Fibroblast of lung (primary cell): Measurements from ENCODE around the gene NEURL1. TPM values are rescaled to one million over a fixed set of nuclear protein-coding genes. Genes with fewer than 3 reads are reported as not detected.

ENCODE experiments used
- DNase-seq, 2 donors: peaks; one replicate each; pipeline versions ENCODE4 v3.0.0 to v3.0.0-alpha.2; 2010; ENCODE audit warnings: low read depth in 2 of 2
- H2AFZ ChIP-seq: 2 replicates; pipeline ENCODE4 v1.5.1; 2012; ENCODE audit warnings: low read length, control low read depth, inconsistent platforms
- H3K27ac ChIP-seq: 2 replicates; pipeline ENCODE4 v1.5.1; 2011; ENCODE audit warnings: low read length, control low read depth; ENCODE audit not compliant: insufficient read depth
- H3K27me3 ChIP-seq: 2 replicates; pipeline ENCODE4 v1.5.1; 2011; ENCODE audit warnings: mild to moderate bottlenecking, low read length; ENCODE audit not compliant: control insufficient read depth, insufficient read depth
- H3K36me3 ChIP-seq: 2 replicates; pipeline ENCODE4 v1.5.1; 2011; ENCODE audit warnings: low read length; ENCODE audit not compliant: control insufficient read depth, insufficient read depth
- H3K4me1 ChIP-seq: 2 replicates; pipeline ENCODE4 v1.5.1; 2011; ENCODE audit warnings: low read length; ENCODE audit not compliant: control insufficient read depth, insufficient read depth; ENCODE audit errors: extremely low read depth
- H3K4me2 ChIP-seq: 2 replicates; pipeline ENCODE4 v1.5.1; 2011; ENCODE audit warnings: low read length, control low read depth; ENCODE audit not compliant: insufficient read depth; ENCODE audit errors: extremely low read depth
- H3K4me3 ChIP-seq, 4 experiments: fragments of 200-600 bp in 1 of 4; sonication (generic) in 1 of 4; replicated peaks in 1 of 4; 2 replicates each; pipeline ENCODE4 v1.5.1; 2011 to 2016; ENCODE audit warnings: low read length in 4 of 4, low read depth in 3 of 4, mild to moderate bottlenecking in 3 of 4, control low read depth in 2 of 4, inconsistent platforms in 1 of 4, mixed read lengths in 1 of 4; ENCODE audit not compliant: insufficient read depth in 1 of 4; ENCODE audit errors: control extremely low read depth in 1 of 4
- H3K79me2 ChIP-seq: 2 replicates; pipeline ENCODE4 v1.5.1; 2012; ENCODE audit warnings: mild to moderate bottlenecking, low read length, inconsistent platforms; ENCODE audit not compliant: control insufficient read depth, insufficient read depth
- H3K9ac ChIP-seq: 2 replicates; pipeline ENCODE4 v1.5.1; 2011; ENCODE audit warnings: mild to moderate bottlenecking, low read length, control low read depth; ENCODE audit not compliant: insufficient read depth
- H3K9me3 ChIP-seq: 2 replicates; pipeline ENCODE4 v1.5.1; 2012; ENCODE audit warnings: low read depth, low read length; ENCODE audit not compliant: control insufficient read depth, insufficient read depth
- H4K20me1 ChIP-seq: 2 replicates; pipeline ENCODE4 v1.5.1; 2011; ENCODE audit warnings: low read length; ENCODE audit not compliant: control insufficient read depth, insufficient read depth; ENCODE audit errors: extremely low read depth
- EZH2 ChIP-seq: IDR thresholded peaks from 2 replicates; pipeline ENCODE4 v1.5.1; 2012; ENCODE audit warnings: low read length, control low read depth, mild to moderate bottlenecking; ENCODE audit errors: missing control alignments
- polyA plus RNA-seq, 2 donors: library from polyadenylated mRNA; depleted of rRNA in 1 of 2; stranded (reverse) in 1 of 2; unstranded in 1 of 2; fragments of >200 nt; gene quantifications; 2 replicates each; pipeline ENCODE4 v1.2.1, GENCODE V29; 2011 to 2012; ENCODE audit warnings: missing spikeins in 1 of 2
- total RNA-seq: library from RNA; depleted of rRNA; stranded (reverse); fragments of >200 nt; gene quantifications from 2 replicates; pipeline ENCODE4 v1.2.1, GENCODE V29; 2014
- TF ChIP-seq, protein P1 (sequence below), 2 donors: IDR thresholded peaks in 1 of 2; conservative IDR thresholded peaks in 1 of 2; 1 replicate in 1 of 2; 2 replicates in 1 of 2; pipeline ENCODE4 v1.5.1; 2011 to 2012; ENCODE audit warnings: low read length in 2 of 2, control low read depth in 1 of 2, inconsistent platforms in 1 of 2, low read depth in 1 of 2, mild to moderate bottlenecking in 1 of 2

NEURL1 gene
- total and polyA plus RNA-seq, 2 donors (not counting 1 experiment from before 2014, with no cell fraction given): 0.12 TPM; not detected in 1

DNA sequence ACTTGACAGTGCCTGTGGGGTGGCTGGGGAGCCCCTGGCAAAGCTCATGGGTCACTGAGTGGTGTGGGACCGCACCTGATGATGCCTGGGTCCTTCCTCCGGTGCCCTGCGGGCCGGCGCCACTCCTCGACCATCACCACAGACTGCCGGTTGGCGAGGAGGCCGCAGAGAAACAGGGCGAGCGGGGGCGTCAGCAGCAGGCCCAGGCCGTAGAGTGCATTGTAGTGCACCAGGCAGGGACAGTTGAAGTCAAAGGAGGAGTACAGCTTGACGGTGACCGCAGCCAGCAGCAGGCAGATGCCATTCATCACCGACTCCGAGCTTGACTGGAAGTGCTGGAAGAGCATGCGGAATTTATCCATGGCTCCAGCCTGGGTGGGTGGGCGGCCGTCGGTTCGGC is 14.8 kb upstream of the NEURL1 start:
- H2AFZ ChIP-seq: no peak overlapping the region
- H3K79me2 ChIP-seq: no peaks in the 10 kb centered on the region
- no peaks in the 10 kb centered on the region for H4K20me1 ChIP-seq
- H3K27me3 ChIP-seq: no peaks in the 10 kb centered on the region
- peaks cover 3% of the 10 kb centered on the region for H3K4me1 ChIP-seq
- H3K4me3 ChIP-seq: no peak overlapping the region
- H3K4me2 ChIP-seq: no peak overlapping the region
- no peak overlapping the region for H3K27ac ChIP-seq
- no peaks in the 10 kb centered on the region for H3K36me3 ChIP-seq
- no peak overlapping the region for H3K9ac ChIP-seq
- no peak for DNase-seq
- no peak for TF ChIP-seq EZH2
- TF ChIP-seq, protein P1, sequence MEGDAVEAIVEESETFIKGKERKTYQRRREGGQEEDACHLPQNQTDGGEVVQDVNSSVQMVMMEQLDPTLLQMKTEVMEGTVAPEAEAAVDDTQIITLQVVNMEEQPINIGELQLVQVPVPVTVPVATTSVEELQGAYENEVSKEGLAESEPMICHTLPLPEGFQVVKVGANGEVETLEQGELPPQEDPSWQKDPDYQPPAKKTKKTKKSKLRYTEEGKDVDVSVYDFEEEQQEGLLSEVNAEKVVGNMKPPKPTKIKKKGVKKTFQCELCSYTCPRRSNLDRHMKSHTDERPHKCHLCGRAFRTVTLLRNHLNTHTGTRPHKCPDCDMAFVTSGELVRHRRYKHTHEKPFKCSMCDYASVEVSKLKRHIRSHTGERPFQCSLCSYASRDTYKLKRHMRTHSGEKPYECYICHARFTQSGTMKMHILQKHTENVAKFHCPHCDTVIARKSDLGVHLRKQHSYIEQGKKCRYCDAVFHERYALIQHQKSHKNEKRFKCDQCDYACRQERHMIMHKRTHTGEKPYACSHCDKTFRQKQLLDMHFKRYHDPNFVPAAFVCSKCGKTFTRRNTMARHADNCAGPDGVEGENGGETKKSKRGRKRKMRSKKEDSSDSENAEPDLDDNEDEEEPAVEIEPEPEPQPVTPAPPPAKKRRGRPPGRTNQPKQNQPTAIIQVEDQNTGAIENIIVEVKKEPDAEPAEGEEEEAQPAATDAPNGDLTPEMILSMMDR (conservative IDR thresholded peaks at IDR 0.05 in 1 of 2, IDR thresholded peaks at IDR 0.05 in 1 of 2; ENCODE audit: low read depth in 1 of 2, low read length in 2 of 2): no peak
- H3K9me3 ChIP-seq: no peaks in the 10 kb centered on the region

DNA sequence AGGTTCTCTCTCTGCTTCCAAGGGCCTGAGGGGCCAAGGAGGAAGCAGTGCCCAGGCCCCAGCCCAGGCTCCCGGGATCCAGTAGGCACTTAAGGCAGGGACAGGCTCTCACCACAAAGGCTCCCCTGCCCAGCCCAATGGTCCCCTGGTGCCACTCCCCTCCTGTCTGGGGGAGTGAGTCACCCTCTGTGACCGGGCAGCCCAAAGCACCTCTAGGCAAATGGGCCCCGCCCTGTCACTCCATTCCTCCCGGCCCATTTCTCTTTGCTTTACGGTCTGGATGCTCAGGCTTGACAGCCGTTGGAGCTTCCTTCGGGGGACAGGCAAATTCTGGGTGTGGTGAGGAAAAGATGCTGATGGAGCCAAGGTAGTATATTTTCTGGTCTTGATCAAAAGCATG is 14.4 kb upstream of the NEURL1 start, which contains the start of gene CALHM3:
Gene CALHM3 (minus strand): TSS at position 106 of the 400 bp plus-strand sequence. CDS start 208 bp downstream, outside the sequence.
- no peaks in the 10 kb centered on the region for H3K36me3 ChIP-seq
- H3K27ac ChIP-seq: no peak within 1 kb of the TSS
- TF ChIP-seq, protein P1 (conservative IDR thresholded peaks at IDR 0.05 in 1 of 2, IDR thresholded peaks at IDR 0.05 in 1 of 2; ENCODE audit: low read depth in 1 of 2, low read length in 2 of 2): no peak
- no peak for TF ChIP-seq EZH2
- no peak within 1 kb of the TSS for H3K4me3 ChIP-seq
- H2AFZ ChIP-seq: no peak within 1 kb of the TSS
- H3K4me1 ChIP-seq: peaks cover 3% of the 10 kb centered on the region
- H3K27me3 ChIP-seq: no peaks in the 10 kb centered on the region
- no peak within 1 kb of the TSS for H3K4me2 ChIP-seq
- no peak within 1 kb of the TSS for H3K9ac ChIP-seq
- DNase-seq: no peak
- no peaks in the 10 kb centered on the region for H3K9me3 ChIP-seq
- H4K20me1 ChIP-seq: no peaks in the 10 kb centered on the region
- H3K79me2 ChIP-seq: no peaks in the 10 kb centered on the region

DNA sequence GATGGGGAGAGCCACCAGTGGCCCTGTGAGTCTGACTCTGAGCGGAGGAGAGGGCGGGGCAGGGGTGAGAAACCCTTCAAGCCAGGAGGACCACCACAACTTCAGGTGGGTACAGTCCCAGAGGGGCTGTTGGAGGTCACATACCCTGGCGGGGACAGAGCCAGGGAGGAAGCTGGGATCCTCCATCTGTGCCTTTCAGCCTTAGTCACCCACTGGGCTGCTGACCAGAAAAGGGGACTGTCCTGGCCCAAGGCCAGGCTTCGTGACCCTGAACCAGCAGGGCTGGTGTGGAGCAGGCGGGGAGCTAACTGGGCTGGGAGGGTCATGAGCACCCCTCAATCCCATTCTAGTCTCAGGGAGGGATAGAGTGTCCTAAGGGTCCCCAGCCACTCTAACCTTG is 13.0 kb upstream of the NEURL1 start:
- TF ChIP-seq EZH2: no peak
- TF ChIP-seq, protein P1 (conservative IDR thresholded peaks at IDR 0.05 in 1 of 2, IDR thresholded peaks at IDR 0.05 in 1 of 2; ENCODE audit: low read depth in 1 of 2, low read length in 2 of 2): no peak
- Histone ChIP-seq H3K9me3 (no peaks in the 10 kb centered on the region), H3K27ac (no peak overlapping the region), H3K27me3 (no peaks in the 10 kb centered on the region), H3K4me2 (no peak overlapping the region), H3K9ac (no peak overlapping the region), H3K4me1 (peaks cover 3% of the 10 kb centered on the region), H3K36me3 (no peaks in the 10 kb centered on the region), H4K20me1 (no peaks in the 10 kb centered on the region), H3K79me2 (no peaks in the 10 kb centered on the region), H3K4me3 (no peak overlapping the region), H2AFZ (no peak overlapping the region)
- peak in 1 of 2 donors; percentile 34 for DNase-seq
